K562 (cell line): ENCODE data around the gene MDN1. TPM values are rescaled to one million over a fixed set of nuclear protein-coding genes. Genes with fewer than 3 reads are reported as not detected.

Experiments
- ATAC-seq: fragments of 200-7000 bp; cut with Tn5 transposase; 3 replicates; pipeline ENCODE4 v1.9.1; 2020; ENCODE audit warnings: moderate library complexity
- BruUV-seq: library from RNA; stranded (reverse); fragments of 400-500 nt; replicated peaks from 2 replicates; lab custom pipeline; 2021; lab: Mats Ljungman, UMichigan
- CTCF ChIA-PET: fragments of 300-600 bp; formaldehyde crosslinking; extraction: SDS; loops from one replicate; lab custom pipeline; 2021; ENCODE audit warnings: low intra/inter-chr PET ratio; lab: Yijun Ruan, JAX
- POLR2A ChIA-PET: fragments of 300-600, 350-650 bp; sonication (Branson Sonifier 250); formaldehyde crosslinking; extraction: SDS; loops from one replicate; lab custom pipeline; 2021; ENCODE audit warnings: antibody characterized with exemption, inconsistent platforms; lab: Yijun Ruan, JAX
- DNase-seq, 4 experiments: peaks; one replicate each; pipeline versions ENCODE4 v3.0.0 to v3.0.0-alpha.2; 2011 to 2018; ENCODE audit warnings: low spot score in 3 of 4, mixed read lengths in 3 of 4; ENCODE audit errors: extremely low read depth in 1 of 4
- FAIRE-seq: peaks from 2 replicates; lab custom pipeline; 2011; peaks lifted over from hg19 to GRCh38; lab: Jason Lieb, UNC
- H2AFZ ChIP-seq: 2 replicates; pipeline ENCODE4 v1.6.0; 2011; ENCODE audit warnings: low read depth, low read length, control low read depth, inconsistent platforms
- H3K27ac ChIP-seq: fragments of 200-600 bp; 3 replicates; pipeline ENCODE4 v1.8.0; 2011; ENCODE audit warnings: low read depth, mild to moderate bottlenecking, control low read depth, inconsistent platforms, low read length, moderate library complexity, mixed read lengths; ENCODE audit errors: extremely low read depth
- H3K27me3 ChIP-seq, 2 experiments: fragments of 300-600 bp in 1 of 2; 2 replicates in 1 of 2; 3 replicates in 1 of 2; pipeline versions ENCODE4 v1.6.0 to v1.8.0; 2011; ENCODE audit warnings: inconsistent platforms in 2 of 2, low read length in 2 of 2, mild to moderate bottlenecking in 1 of 2, mixed read lengths in 1 of 2, moderate library complexity in 1 of 2; ENCODE audit not compliant: control insufficient read depth in 2 of 2, insufficient read depth in 2 of 2
- H3K36me3 ChIP-seq: fragments of 300-600 bp; 3 replicates; pipeline ENCODE4 v1.8.0; 2011; ENCODE audit warnings: mild to moderate bottlenecking, low read length, inconsistent platforms; ENCODE audit not compliant: control insufficient read depth, insufficient read depth
- H3K4me1 ChIP-seq, 2 experiments: fragments of 200-600 bp in 1 of 2; replicated peaks in 1 of 2; 2 replicates in 1 of 2; 3 replicates in 1 of 2; pipeline versions ENCODE4 v1.5.1 to v1.8.0; 2011; ENCODE audit warnings: inconsistent platforms in 2 of 2, low read length in 2 of 2, mild to moderate bottlenecking in 1 of 2, mixed read lengths in 1 of 2, moderate library complexity in 1 of 2; ENCODE audit not compliant: control insufficient read depth in 2 of 2, insufficient read depth in 2 of 2
- H3K4me2 ChIP-seq: 2 replicates; pipeline ENCODE4 v1.6.1; 2011; ENCODE audit warnings: low read length, control low read depth, inconsistent platforms, mixed read lengths; ENCODE audit not compliant: insufficient read depth
- H3K4me3 ChIP-seq: fragments of 200-600 bp; sonication (generic), shearing (Covaris generic); 2 replicates; pipeline ENCODE4 v1.5.1; 2016; ENCODE audit warnings: control low read depth, inconsistent platforms
- H3K79me2 ChIP-seq: fragments of 200-600 bp; 3 replicates; pipeline ENCODE4 v1.8.0; 2011; ENCODE audit warnings: low read length, inconsistent platforms; ENCODE audit not compliant: control insufficient read depth, insufficient read depth
- H3K9ac ChIP-seq, 2 experiments: 2 replicates each; pipeline versions ENCODE4 v1.6.0 to v1.6.1; 2011; ENCODE audit warnings: low read depth in 2 of 2, low read length in 2 of 2, control low read depth in 1 of 2, inconsistent platforms in 1 of 2, mild to moderate bottlenecking in 1 of 2, mixed read lengths in 1 of 2; ENCODE audit not compliant: insufficient read depth in 1 of 2
- H3K9me1 ChIP-seq: one replicate; pipeline ENCODE4 v1.6.0; 2011; ENCODE audit warnings: inconsistent platforms, mild to moderate bottlenecking, low read length, moderate library complexity; ENCODE audit not compliant: control insufficient read depth, insufficient read depth
- H3K9me3 ChIP-seq: replicated peaks from 2 replicates; pipeline ENCODE4 v1.5.1; 2011; ENCODE audit warnings: low read depth, low read length, inconsistent platforms; ENCODE audit not compliant: control insufficient read depth, insufficient read depth
- H4K20me1 ChIP-seq: replicated peaks from 2 replicates; pipeline ENCODE4 v1.6.1; 2011; ENCODE audit warnings: low read length, inconsistent platforms, mixed read lengths; ENCODE audit not compliant: control insufficient read depth, insufficient read depth
- HDGF ChIP-seq: fragments of 450-650 bp; IDR thresholded peaks from 2 replicates; pipeline ENCODE4 v1.6.1; 2016
- MIER1 ChIP-seq: fragments of 450-650 bp; IDR thresholded peaks from 2 replicates; pipeline ENCODE4 v1.6.1; 2016; ENCODE audit warnings: antibody characterized with exemption, mild to moderate bottlenecking, low read depth
- SETDB1 ChIP-seq: IDR thresholded peaks from one replicate; pipeline ENCODE4 v1.6.1; 2012; ENCODE audit warnings: low read length, control low read depth, inconsistent platforms
- TAF9B ChIP-seq: fragments of 450-650 bp; IDR thresholded peaks from 2 replicates; pipeline ENCODE4 v1.6.1; 2018; ENCODE audit warnings: mild to moderate bottlenecking; ENCODE audit not compliant: partially characterized antibody
- ZNF124 ChIP-seq: sonication (generic); formaldehyde crosslinking; IDR thresholded peaks from 2 replicates; pipeline ENCODE4 v1.8.1; 2022; ENCODE audit warnings: missing genetic modification reagents
- ZNF3 ChIP-seq: fragments of 250-450 bp; sonication (Bioruptor Pico); IDR thresholded peaks from 2 replicates; pipeline ENCODE4 v1.5.0; 2021; ENCODE audit warnings: mild to moderate bottlenecking, moderate library complexity
- WGBS: fragments of 100-300 bp; shearing (Covaris generic); methylation state at CpG from one replicate; pipeline ENCODE4 v1.1.6; 2016; ENCODE audit warnings: low coverage, mixed read lengths; ENCODE audit not compliant: insufficient coverage; ENCODE audit errors: missing lambda C conversion rate; 5-methylcytosine and 5-hydroxymethylcytosine counted together
- in situ Hi-C: fragments of 300-500 bp; cut with MboI; formaldehyde crosslinking; loops from 4 replicates; pipeline ENCODE4 v1.15.0; 2018; ENCODE audit warnings: inconsistent platforms, mixed read lengths
- intact Hi-C: fragments of 100-400 bp; cut with micrococcal nuclease; formaldehyde crosslinking; loops from 2 replicates; pipeline ENCODE4 v1.14.2; 2022
- polyA plus RNA-seq, 8 experiments: library from polyadenylated mRNA; depleted of rRNA in 4 of 8; stranded (reverse) in 5 of 8; unstranded in 3 of 8; fragments of >200 nt; fragmentation: Nextera tagmentation in 2 of 8; fragmentation: Illumina TruSeq in 1 of 8; extraction: Ambion mirVana in 2 of 8; extraction: Trizol in 1 of 8; gene quantifications; 2 replicates each; pipeline versions ENCODE4 v1.2.1 to v1.2.3, GENCODE V29; 2011 to 2014; ENCODE audit warnings: inconsistent platforms in 1 of 8, missing spikeins in 1 of 8
- total RNA-seq, 7 experiments: library from RNA; depleted of rRNA in 6 of 7; stranded (reverse); fragments of >200 nt in 6 of 7; fragmentation: Illumina TruSeq in 2 of 7; extraction: Trizol in 2 of 7; gene quantifications; 2 replicates each; pipeline versions ENCODE4 v1.2.1 to v1.2.3, GENCODE V29; 2011 to 2021; ENCODE audit warnings: low replicate concordance in 1 of 7
- TF ChIP-seq, protein P1 (sequence below): fragments of 250-450 bp; sonication (Bioruptor Pico); IDR thresholded peaks from 2 replicates; pipeline ENCODE4 v1.5.0; 2020; ENCODE audit warnings: mild to moderate bottlenecking, borderline replicate concordance
- TF ChIP-seq, protein P2 (sequence below): fragments of 450-650 bp; IDR thresholded peaks from 2 replicates; pipeline ENCODE4 v1.6.1; 2014; ENCODE audit warnings: low read depth, mild to moderate bottlenecking, moderate library complexity, borderline replicate concordance
- TF ChIP-seq, protein P3 (sequence below): sonication (generic); formaldehyde crosslinking; IDR thresholded peaks from 2 replicates; pipeline ENCODE4 v1.8.1; 2023; ENCODE audit warnings: mild to moderate bottlenecking, missing genetic modification reagents, moderate library complexity

MDN1 gene
- total and polyA plus RNA-seq, 9 of the 15 experiments (the other 6 are each of a cell fraction or from before 2014, with no cell fraction given): 25.6 to 93.6 (median 43.0) TPM

DNA sequence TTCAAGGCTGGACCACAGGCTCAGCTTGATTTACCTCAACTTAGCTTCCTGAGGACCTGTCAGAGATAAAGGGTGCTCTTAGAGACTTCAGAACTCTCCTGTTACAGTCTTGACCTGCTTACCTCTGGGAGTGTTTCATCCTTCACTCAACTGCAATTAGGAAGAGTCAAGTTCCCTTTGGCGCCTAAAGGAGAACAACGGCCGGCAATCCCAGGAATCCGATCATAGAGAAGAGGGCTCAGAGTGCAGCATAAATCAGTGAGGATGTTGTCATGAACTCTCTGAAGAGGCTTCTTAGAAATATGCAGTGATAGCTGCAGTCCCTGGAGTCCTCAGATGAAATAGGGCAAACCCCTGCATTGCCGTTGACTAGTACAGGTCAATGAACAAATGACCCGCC is 217.4 kb downstream of the MDN1 start:
- Histone ChIP-seq H3K36me3 (no peaks in the 10 kb centered on the region), H4K20me1 (no peaks in the 10 kb centered on the region), H3K9me3 (no peaks in the 10 kb centered on the region), H3K27ac (no peak overlapping the region), H3K27me3 (peaks cover 18 to 46% of the 10 kb centered on the region in 2 experiments), H3K9ac (no peak overlapping the region), H3K9me1 (no peaks in the 10 kb centered on the region), H2AFZ (no peak overlapping the region), H3K4me1 (no peaks in the 10 kb centered on the region), H3K79me2 (no peaks in the 10 kb centered on the region), H3K4me2 (no peak overlapping the region), H3K4me3 (no peak overlapping the region)
- ChIA-PET POLR2A (no interaction called here), CTCF (no interaction called here)
- WGBS: 20% methylated on average over 6 of the region's 6 CpGs
- in situ Hi-C loops (loop anchor here (25.0 kb wide), 1 partner anchor 615 kb away; no protein-coding TSS in a partner anchor), intact Hi-C loops (no loop called here)
- TF ChIP-seq, protein P1, sequence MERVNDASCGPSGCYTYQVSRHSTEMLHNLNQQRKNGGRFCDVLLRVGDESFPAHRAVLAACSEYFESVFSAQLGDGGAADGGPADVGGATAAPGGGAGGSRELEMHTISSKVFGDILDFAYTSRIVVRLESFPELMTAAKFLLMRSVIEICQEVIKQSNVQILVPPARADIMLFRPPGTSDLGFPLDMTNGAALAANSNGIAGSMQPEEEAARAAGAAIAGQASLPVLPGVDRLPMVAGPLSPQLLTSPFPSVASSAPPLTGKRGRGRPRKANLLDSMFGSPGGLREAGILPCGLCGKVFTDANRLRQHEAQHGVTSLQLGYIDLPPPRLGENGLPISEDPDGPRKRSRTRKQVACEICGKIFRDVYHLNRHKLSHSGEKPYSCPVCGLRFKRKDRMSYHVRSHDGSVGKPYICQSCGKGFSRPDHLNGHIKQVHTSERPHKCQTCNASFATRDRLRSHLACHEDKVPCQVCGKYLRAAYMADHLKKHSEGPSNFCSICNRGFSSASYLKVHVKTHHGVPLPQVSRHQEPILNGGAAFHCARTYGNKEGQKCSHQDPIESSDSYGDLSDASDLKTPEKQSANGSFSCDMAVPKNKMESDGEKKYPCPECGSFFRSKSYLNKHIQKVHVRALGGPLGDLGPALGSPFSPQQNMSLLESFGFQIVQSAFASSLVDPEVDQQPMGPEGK (CRISPR knock-in tag): no peak
- TF ChIP-seq HDGF: no peak
- no peak for TF ChIP-seq TAF9B
- TF ChIP-seq SETDB1: no peak
- TF ChIP-seq, protein P2, sequence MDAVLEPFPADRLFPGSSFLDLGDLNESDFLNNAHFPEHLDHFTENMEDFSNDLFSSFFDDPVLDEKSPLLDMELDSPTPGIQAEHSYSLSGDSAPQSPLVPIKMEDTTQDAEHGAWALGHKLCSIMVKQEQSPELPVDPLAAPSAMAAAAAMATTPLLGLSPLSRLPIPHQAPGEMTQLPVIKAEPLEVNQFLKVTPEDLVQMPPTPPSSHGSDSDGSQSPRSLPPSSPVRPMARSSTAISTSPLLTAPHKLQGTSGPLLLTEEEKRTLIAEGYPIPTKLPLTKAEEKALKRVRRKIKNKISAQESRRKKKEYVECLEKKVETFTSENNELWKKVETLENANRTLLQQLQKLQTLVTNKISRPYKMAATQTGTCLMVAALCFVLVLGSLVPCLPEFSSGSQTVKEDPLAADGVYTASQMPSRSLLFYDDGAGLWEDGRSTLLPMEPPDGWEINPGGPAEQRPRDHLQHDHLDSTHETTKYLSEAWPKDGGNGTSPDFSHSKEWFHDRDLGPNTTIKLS: no peak
- TF ChIP-seq ZNF124 (CRISPR knock-in tag): no peak
- TF ChIP-seq, protein P3, sequence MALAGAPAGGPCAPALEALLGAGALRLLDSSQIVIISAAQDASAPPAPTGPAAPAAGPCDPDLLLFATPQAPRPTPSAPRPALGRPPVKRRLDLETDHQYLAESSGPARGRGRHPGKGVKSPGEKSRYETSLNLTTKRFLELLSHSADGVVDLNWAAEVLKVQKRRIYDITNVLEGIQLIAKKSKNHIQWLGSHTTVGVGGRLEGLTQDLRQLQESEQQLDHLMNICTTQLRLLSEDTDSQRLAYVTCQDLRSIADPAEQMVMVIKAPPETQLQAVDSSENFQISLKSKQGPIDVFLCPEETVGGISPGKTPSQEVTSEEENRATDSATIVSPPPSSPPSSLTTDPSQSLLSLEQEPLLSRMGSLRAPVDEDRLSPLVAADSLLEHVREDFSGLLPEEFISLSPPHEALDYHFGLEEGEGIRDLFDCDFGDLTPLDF (CRISPR knock-in tag): no peak
- no peak for TF ChIP-seq MIER1
- no peak for TF ChIP-seq ZNF3 (CRISPR knock-in tag)
- no TSS peak for BruUV-seq
- ATAC-seq (no peak), DNase-seq (no peak), FAIRE-seq (no peak)
